Lower leg skin (tissue), 4 donors: ENCODE measurements around the gene STK11IP. TPM values are rescaled to one million over a fixed set of nuclear protein-coding genes. Genes with fewer than 3 reads are reported as not detected.

Experiments
- DNase-seq, 2 donors: peaks; one replicate each; pipeline ENCODE4 v3.0.0-alpha.2; 2019; ENCODE audit warnings: low spot score in 2 of 2
- H3K4me3 ChIP-seq: fragments of 200-600 bp; sonication (generic); 2 replicates; pipeline ENCODE4 v1.5.1; 2017; ENCODE audit warnings: mild to moderate bottlenecking, low read depth; ENCODE audit not compliant: poor library complexity, severe bottlenecking
- POLR2A ChIP-seq, 2 donors: fragments of 450-650 bp; IDR thresholded peaks; one replicate each; pipeline ENCODE4 v1.6.1; 2016 to 2017; ENCODE audit warnings: antibody characterized with exemption in 2 of 2, mild to moderate bottlenecking in 1 of 2, moderate library complexity in 1 of 2
- WGBS, 2 donors: methylation state at CpG; one replicate each; pipeline ENCODE4 v1.1.5; 2018; 5-methylcytosine and 5-hydroxymethylcytosine counted together
- intact Hi-C: fragments of 100-400 bp; cut with DNase I; formaldehyde crosslinking; loops from one replicate; pipeline ENCODE4 v1.15.0; 2023; ENCODE audit warnings: low total_unique reads
- total RNA-seq, 4 donors: library from RNA; depleted of rRNA; stranded (reverse); fragments of >200 nt; gene quantifications; one replicate each; pipeline ENCODE4 v1.1.0, GENCODE V29; 2016
- TF ChIP-seq, protein P1 (sequence below), 3 donors: fragments of 450-650 bp; IDR thresholded peaks; one replicate each; pipeline ENCODE4 v1.5.1; 2016; ENCODE audit warnings: antibody characterized with exemption in 3 of 3, mild to moderate bottlenecking in 3 of 3, moderate library complexity in 2 of 3

Gene STK11IP
- total RNA-seq, 4 donors from 2014 or later, result 13.3 to 37.8 (median 18.9) TPM

DNA sequence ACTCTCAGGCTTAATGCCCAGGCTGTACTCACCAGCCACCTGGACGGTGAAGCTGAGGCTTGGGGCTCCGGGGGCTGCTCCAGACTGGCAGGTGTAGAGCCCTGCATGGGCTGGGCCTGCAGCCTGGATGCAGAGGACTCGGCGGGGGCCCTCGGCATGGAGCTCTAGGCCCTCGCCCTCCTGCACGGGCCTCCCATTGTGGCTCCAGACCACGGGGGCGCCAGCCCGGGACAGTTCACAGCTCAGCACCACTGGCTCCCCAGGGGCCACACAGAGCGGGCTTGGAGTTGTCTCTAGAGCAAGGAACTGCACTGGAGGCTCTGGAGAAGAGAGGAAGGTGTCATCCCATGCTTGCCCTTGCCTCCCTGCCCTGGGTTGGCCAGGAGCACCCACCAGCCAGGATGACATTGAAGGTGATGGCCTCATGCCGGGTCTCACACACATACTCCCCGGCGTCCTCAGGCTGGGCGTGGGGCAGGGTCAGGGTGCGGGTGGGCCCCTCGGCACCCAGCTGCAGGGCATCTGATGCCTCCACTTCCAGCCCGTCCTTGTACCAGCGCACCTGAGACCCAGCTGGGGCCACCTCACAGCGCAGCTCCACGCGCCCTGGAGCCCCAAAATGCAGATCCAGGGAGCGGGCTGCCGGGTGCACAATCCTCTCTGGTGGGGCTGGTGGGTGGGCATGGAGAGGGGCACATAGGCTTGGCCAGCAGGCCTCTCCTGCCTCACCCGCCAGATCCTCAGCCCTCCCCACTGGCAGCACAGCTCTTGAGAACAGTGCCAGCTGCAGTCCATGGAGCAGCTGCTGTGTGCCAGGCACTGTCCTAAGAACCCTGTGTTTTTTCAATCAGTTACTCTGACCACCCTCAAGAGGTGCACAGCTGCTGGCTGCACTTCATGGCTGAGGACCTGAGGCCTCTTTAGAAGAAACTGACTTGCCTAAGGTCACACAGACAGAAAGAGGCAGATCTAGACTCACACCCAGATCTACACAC lies 39.6 kb upstream of the STK11IP start:
- intact Hi-C loops, result loop anchor here (10.0 kb wide), 1 partner anchor 77 kb away; no protein-coding TSS in a partner anchor
- no peak for DNase-seq
- TF ChIP-seq POLR2A (IDR thresholded peaks at IDR 0.05), result no peak
- TF ChIP-seq, protein P1, sequence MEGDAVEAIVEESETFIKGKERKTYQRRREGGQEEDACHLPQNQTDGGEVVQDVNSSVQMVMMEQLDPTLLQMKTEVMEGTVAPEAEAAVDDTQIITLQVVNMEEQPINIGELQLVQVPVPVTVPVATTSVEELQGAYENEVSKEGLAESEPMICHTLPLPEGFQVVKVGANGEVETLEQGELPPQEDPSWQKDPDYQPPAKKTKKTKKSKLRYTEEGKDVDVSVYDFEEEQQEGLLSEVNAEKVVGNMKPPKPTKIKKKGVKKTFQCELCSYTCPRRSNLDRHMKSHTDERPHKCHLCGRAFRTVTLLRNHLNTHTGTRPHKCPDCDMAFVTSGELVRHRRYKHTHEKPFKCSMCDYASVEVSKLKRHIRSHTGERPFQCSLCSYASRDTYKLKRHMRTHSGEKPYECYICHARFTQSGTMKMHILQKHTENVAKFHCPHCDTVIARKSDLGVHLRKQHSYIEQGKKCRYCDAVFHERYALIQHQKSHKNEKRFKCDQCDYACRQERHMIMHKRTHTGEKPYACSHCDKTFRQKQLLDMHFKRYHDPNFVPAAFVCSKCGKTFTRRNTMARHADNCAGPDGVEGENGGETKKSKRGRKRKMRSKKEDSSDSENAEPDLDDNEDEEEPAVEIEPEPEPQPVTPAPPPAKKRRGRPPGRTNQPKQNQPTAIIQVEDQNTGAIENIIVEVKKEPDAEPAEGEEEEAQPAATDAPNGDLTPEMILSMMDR (IDR thresholded peaks at IDR 0.05), result no peak
- no peak overlapping the region for H3K4me3 ChIP-seq
- WGBS, 2 donors, result 92 to 98% methylated on average over 8 to 10 of the region's 25 CpGs

DNA sequence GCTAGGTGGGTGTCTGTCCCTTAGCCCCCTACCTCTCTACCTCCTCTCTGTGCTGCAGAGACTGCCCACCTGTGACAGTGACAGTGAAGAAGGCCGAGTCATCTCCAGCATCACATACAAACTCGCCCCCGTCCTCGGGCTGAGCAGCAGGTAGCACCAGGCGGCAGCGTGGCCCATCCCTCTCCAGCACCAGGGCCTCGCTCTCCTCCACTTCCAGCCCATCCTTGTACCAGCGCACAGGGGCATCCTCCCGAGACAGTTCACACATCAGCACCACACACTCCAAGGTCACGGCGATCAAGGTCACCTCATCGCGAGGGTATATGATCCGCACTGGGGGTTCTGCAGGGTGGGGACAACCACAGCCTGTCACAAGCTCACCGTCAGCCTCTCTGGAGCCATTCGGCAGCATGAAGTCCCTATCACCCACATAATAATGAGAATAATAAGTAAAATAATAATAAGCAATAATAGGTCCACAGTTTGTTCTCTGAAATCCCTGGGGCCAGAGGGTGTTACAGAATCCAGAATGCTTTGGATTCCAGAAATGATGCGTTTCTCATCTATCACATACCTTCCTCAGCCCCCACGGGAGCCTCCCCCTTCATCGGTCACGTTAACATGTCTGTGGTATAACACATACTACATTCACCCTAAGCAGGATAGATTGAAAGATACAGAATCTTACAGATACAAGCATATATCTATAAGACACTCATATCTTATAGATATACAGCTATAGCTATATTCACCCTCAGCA lies 38.3 kb upstream of the STK11IP start:
- H3K4me3 ChIP-seq, result no peak overlapping the region
- no peak for DNase-seq
- no peak for TF ChIP-seq POLR2A (IDR thresholded peaks at IDR 0.05)
- TF ChIP-seq, protein P1 (IDR thresholded peaks at IDR 0.05), result no peak
- WGBS, 2 donors, result 88 to 89% methylated on average over 20 of the region's 20 CpGs
- intact Hi-C loops, result loop anchor here (10.0 kb wide), 1 partner anchor 75 kb away; no protein-coding TSS in a partner anchor

DNA sequence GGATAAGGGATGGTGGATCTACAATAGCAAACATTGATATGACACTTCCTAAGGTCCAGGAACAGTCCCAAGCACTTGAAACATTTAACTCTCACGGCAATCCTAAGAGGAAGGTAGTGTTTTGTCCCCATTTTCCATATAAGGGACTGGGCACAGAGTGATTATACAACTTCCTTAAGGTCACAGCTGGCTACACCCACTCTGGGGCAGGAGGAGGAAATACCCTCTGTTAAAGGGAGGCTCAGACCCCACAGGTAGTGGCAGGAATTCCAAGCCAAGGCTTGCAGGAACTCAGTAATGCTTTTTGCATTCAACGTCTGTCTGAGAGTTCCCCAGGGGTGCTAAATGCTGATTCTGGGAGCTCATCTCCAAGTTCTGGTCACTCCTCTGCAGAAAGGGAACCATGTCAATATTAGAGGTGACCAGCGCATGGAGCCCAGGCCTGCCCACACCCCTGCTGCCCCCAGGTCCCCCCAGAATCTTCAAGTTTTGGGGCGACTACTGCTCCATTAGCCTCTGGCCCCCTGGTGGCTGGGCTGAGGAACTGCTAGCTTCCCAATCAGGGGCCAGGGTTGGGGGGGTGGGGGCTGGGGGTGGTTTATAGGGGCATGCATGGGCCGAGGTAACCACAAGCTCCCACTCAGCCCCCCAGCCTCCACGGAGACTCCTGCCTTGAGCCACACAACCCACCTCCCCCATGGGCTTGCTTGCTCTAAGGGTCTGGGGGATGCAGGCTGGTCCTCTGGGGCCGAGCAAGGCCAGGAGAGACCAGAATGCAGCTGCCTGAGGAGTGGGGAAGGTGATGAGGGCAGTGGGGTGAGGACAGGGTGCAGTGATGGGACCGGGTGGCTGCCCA lies 37.4 kb upstream of the STK11IP start:
- DNase-seq, result no peak
- 34 to 44% methylated on average over 5 to 8 of the region's 8 CpGs for WGBS, 2 donors

DNA sequence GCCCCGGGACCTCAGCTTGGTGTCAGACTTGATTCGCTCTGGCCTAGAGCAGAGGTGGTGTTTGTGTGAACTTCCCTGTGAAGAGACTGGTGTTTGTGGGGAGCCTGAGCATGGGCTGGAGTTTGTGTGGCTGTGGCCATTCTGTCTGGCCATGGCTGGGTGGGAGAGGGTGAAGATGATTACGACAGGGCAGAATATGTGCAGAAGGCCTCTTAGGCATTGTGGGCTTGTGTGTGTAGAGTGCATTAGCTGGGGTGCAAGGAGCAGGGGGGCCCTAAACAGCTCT lies 36.8 kb upstream of the STK11IP start:
- TF ChIP-seq, protein P1 (IDR thresholded peaks at IDR 0.05), result no peak
- TF ChIP-seq POLR2A (IDR thresholded peaks at IDR 0.05), result no peak
- 91 to 92% methylated on average over 3 of the region's 3 CpGs for WGBS, 2 donors
- intact Hi-C loops, result no loop called here
- DNase-seq, result no peak
- H3K4me3 ChIP-seq, result no peak overlapping the region

More for the DNA sequence above, 37.4 kb upstream of the STK11IP start:
- intact Hi-C loops, result no loop called here
- no peak for TF ChIP-seq POLR2A (IDR thresholded peaks at IDR 0.05)
- TF ChIP-seq, protein P1 (IDR thresholded peaks at IDR 0.05), result no peak
- H3K4me3 ChIP-seq, result no peak overlapping the region
